ENCODE data around the gene NHS. TPM values are rescaled to one million over a fixed set of nuclear protein-coding genes. Genes with fewer than 3 reads are reported as not detected.

Gene NHS
- total RNA-seq, 1 experiment from 2014 or later = 19.5 TPM

DNA sequence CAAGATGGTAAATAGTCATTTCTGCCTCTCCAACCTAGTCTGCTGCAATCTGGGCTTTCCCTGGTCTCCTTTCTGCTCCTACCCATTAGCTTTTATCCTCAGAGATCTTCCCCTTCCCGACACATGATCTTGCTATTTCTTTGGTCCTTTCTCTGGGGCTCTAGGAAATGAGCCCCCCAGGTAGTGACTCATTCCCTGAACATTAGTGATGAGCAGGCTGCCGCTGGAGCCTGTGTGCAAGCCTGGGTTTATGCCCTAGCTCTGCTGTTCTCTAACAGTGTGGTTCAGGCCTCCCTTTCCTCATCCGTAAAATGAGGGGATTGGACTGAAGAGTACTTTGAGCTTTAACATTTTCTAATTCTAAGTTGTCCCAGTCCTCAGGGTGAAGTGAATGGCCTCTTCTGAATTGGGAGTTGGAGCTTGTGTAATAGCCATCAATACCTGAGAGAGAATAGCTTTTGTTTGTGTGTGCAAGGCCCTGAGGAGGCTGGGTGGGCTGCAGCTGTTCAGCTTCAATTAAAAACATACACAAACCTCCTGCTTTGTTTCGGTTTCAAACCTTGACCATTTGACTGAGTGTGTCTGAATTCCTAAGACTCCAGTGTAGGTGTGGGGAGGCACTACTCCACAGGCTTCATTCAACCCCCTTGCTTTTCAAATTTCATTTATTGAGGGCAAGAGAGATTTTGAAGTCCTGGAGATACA lies 246.7 kb downstream of the NHS start:
- intact Hi-C loops (cut with micrococcal nuclease; ENCODE audit: unreplicated experiment) = no loop called here
- H3K36me3 Mint-ChIP-seq (ENCODE audit: insufficient read depth, unreplicated experiment) = no peaks in the 10 kb centered on the region
- BruUV-seq (replicated peaks) = no TSS peak

DNA sequence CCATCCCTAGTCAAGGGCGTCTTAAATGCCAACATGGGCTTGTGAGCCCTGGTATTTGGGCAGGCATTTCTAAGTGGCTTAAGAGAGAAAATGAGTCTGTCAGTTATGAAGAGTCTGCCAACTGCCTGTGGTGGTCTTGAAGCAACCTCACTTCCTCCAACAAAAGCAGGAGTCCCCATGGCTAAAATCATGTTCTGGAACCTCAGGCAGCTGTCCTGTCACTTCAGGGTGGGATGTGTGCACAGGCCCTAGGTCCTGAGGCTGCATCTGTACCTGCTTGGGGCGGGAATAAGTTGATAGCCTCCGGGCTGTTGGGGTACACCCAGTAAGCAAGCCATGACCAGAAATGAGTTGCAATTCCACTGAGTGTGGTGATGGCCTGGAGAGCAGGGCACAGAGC lies 247.3 kb downstream of the NHS start:
- BruUV-seq (replicated peaks) = no TSS peak

More for the DNA sequence above, 246.7 kb downstream of the NHS start:
- CTCF ChIA-PET = no interaction called here
- Mint-ChIP-seq H3K27ac (ENCODE audit: unreplicated experiment) (no peak overlapping the region), H3K27me3 (ENCODE audit: unreplicated experiment) (no peaks in the 10 kb centered on the region), H3K9me3 (ENCODE audit: low read depth, unreplicated experiment) (peaks cover 4% of the 10 kb centered on the region), H3K4me3 (ENCODE audit: low read depth, unreplicated experiment) (no peak overlapping the region), H3K4me1 (ENCODE audit: low read depth, unreplicated experiment) (peaks cover 16% of the 10 kb centered on the region)
- TF ChIP-seq, protein P1, sequence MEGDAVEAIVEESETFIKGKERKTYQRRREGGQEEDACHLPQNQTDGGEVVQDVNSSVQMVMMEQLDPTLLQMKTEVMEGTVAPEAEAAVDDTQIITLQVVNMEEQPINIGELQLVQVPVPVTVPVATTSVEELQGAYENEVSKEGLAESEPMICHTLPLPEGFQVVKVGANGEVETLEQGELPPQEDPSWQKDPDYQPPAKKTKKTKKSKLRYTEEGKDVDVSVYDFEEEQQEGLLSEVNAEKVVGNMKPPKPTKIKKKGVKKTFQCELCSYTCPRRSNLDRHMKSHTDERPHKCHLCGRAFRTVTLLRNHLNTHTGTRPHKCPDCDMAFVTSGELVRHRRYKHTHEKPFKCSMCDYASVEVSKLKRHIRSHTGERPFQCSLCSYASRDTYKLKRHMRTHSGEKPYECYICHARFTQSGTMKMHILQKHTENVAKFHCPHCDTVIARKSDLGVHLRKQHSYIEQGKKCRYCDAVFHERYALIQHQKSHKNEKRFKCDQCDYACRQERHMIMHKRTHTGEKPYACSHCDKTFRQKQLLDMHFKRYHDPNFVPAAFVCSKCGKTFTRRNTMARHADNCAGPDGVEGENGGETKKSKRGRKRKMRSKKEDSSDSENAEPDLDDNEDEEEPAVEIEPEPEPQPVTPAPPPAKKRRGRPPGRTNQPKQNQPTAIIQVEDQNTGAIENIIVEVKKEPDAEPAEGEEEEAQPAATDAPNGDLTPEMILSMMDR (IDR thresholded peaks at IDR 0.05; ENCODE audit: unreplicated experiment) = no peak
- DNase-seq = no peak

DNA sequence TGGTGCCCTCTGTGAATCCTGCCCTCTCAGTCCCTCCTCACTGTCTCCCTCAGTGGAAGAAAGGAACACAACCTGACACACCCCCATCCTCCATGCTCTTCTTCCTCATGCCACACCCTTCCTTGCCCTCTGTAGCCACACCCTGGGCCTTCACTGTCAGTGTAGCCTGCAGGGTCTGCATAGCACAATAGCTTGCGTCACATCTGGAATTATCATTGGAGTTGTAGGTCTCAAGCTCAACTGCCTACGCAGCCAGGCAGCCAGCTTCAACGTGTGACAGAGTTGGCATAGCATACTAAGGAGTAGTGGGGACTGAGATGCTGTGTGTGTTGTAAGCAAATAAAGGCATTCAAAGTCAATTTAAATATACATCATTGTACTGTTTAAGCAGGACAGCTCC lies 248.8 kb downstream of the NHS start:
- CTCF ChIA-PET = interaction anchor here (0.7 kb wide), 1 partner anchor 15 kb away, joined by 3 read pairs; no protein-coding TSS in a partner anchor
- DNase-seq = no peak

More for the DNA sequence above, 247.3 kb downstream of the NHS start:
- Mint-ChIP-seq H3K36me3 (ENCODE audit: insufficient read depth, unreplicated experiment) (no peaks in the 10 kb centered on the region), H3K9me3 (ENCODE audit: low read depth, unreplicated experiment) (peaks cover 4% of the 10 kb centered on the region), H3K4me3 (ENCODE audit: low read depth, unreplicated experiment) (no peak overlapping the region), H3K27ac (ENCODE audit: unreplicated experiment) (no peak overlapping the region), H3K4me1 (ENCODE audit: low read depth, unreplicated experiment) (peaks cover 16% of the 10 kb centered on the region), H3K27me3 (ENCODE audit: unreplicated experiment) (no peaks in the 10 kb centered on the region)
- TF ChIP-seq, protein P1 (IDR thresholded peaks at IDR 0.05; ENCODE audit: unreplicated experiment) = no peak
- CTCF ChIA-PET = no interaction called here
- DNase-seq = no peak
- intact Hi-C loops (cut with micrococcal nuclease; ENCODE audit: unreplicated experiment) = no loop called here

DNA sequence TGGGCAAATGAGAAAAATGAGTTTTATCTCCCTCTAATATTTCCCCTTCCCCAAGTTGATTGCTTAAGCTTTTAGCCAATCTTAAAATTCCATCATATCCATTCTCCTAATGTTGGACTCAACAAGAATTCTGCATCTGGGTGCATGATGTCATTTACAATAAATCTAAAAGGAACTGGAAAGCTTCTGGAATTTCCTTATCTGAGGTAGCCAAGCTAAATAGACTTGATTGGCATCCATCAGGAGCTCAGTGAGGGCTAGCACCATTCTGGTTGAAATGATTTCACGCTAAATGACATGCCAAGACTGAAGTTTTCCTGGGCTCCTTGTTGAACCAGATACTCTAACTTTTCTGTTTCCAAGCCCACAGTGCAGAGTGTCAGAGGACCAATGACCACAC lies 252.0 kb downstream of the NHS start:
- no peak overlapping the region for H3K4me3 Mint-ChIP-seq (ENCODE audit: low read depth, unreplicated experiment)
- CTCF ChIA-PET = no interaction called here
- no peaks in the 10 kb centered on the region for H3K27me3 Mint-ChIP-seq (ENCODE audit: unreplicated experiment)
- BruUV-seq (replicated peaks) = no TSS peak
- intact Hi-C loops (cut with micrococcal nuclease; ENCODE audit: unreplicated experiment) = no loop called here
- no peaks in the 10 kb centered on the region for H3K9me3 Mint-ChIP-seq (ENCODE audit: low read depth, unreplicated experiment)
- H3K36me3 Mint-ChIP-seq (ENCODE audit: insufficient read depth, unreplicated experiment) = no peaks in the 10 kb centered on the region
- no peak for DNase-seq
- TF ChIP-seq, protein P1 (IDR thresholded peaks at IDR 0.05; ENCODE audit: unreplicated experiment) = no peak
- no peaks in the 10 kb centered on the region for H3K4me1 Mint-ChIP-seq (ENCODE audit: low read depth, unreplicated experiment)
- no peak overlapping the region for H3K27ac Mint-ChIP-seq (ENCODE audit: unreplicated experiment)

More for the DNA sequence above, 248.8 kb downstream of the NHS start:
- peaks cover 16% of the 10 kb centered on the region for H3K4me1 Mint-ChIP-seq (ENCODE audit: low read depth, unreplicated experiment)
- no peaks in the 10 kb centered on the region for H3K27me3 Mint-ChIP-seq (ENCODE audit: unreplicated experiment)
- H3K27ac Mint-ChIP-seq (ENCODE audit: unreplicated experiment) = no peak overlapping the region
- TF ChIP-seq, protein P1 (IDR thresholded peaks at IDR 0.05; ENCODE audit: unreplicated experiment) = no peak
- H3K4me3 Mint-ChIP-seq (ENCODE audit: low read depth, unreplicated experiment) = no peak overlapping the region
- H3K36me3 Mint-ChIP-seq (ENCODE audit: insufficient read depth, unreplicated experiment) = no peaks in the 10 kb centered on the region
- intact Hi-C loops (cut with micrococcal nuclease; ENCODE audit: unreplicated experiment) = no loop called here
- no TSS peak for BruUV-seq (replicated peaks)
- peaks cover 4% of the 10 kb centered on the region for H3K9me3 Mint-ChIP-seq (ENCODE audit: low read depth, unreplicated experiment)

All from Calu3 (cell line).